Osteoblast (primary cell): Measurements from ENCODE around the gene VSIG10. TPM values are rescaled to one million over a fixed set of nuclear protein-coding genes. Genes with fewer than 3 reads are reported as not detected.

Experiments used
- DNase-seq: peaks from one replicate; pipeline ENCODE4 v3.0.0; 2011; ENCODE audit warnings: low spot score, mixed read lengths; ENCODE audit not compliant: insufficient read length; ENCODE audit errors: missing footprints
- H2AFZ ChIP-seq: 2 replicates; pipeline ENCODE4 v1.6.0; 2011; ENCODE audit warnings: mild to moderate bottlenecking, low read length
- H3K27ac ChIP-seq: 2 replicates; pipeline ENCODE4 v1.5.1; 2011; ENCODE audit warnings: mild to moderate bottlenecking, low read depth, low read length, moderate library complexity
- H3K27me3 ChIP-seq: 2 replicates; pipeline ENCODE4 v1.6.0; 2012; ENCODE audit warnings: mild to moderate bottlenecking, control low read depth, inconsistent platforms, low read length, moderate library complexity; ENCODE audit not compliant: insufficient read depth
- H3K36me3 ChIP-seq: 2 replicates; pipeline ENCODE4 v1.5.1; 2011; ENCODE audit warnings: mild to moderate bottlenecking, low read length, control low read depth, moderate library complexity; ENCODE audit not compliant: insufficient read depth
- H3K4me1 ChIP-seq: 2 replicates; pipeline ENCODE4 v1.5.1; 2011; ENCODE audit warnings: mild to moderate bottlenecking, low read length, control low read depth, moderate library complexity; ENCODE audit not compliant: insufficient read depth
- H3K4me2 ChIP-seq: 2 replicates; pipeline ENCODE4 v1.6.0; 2011; ENCODE audit warnings: mild to moderate bottlenecking, low read length; ENCODE audit not compliant: insufficient read depth
- H3K4me3 ChIP-seq: fragments of 200-600 bp; sonication (generic); 3 replicates; pipeline ENCODE4 v1.5.1; 2012; ENCODE audit warnings: mild to moderate bottlenecking, low read length, inconsistent platforms; ENCODE audit not compliant: insufficient read depth
- H3K79me2 ChIP-seq: 2 replicates; pipeline ENCODE4 v1.6.0; 2012; ENCODE audit warnings: mild to moderate bottlenecking, low read length, control low read depth, inconsistent platforms; ENCODE audit not compliant: insufficient read depth
- H3K9me3 ChIP-seq: 2 replicates; pipeline ENCODE4 v1.5.1; 2011; ENCODE audit warnings: low read depth, low read length, control low read depth
- H4K20me1 ChIP-seq: 2 replicates; pipeline ENCODE4 v1.6.0; 2012; ENCODE audit warnings: mild to moderate bottlenecking, low read length, control low read depth; ENCODE audit not compliant: insufficient read depth
- CTCF ChIP-seq: IDR thresholded peaks from 2 replicates; pipeline ENCODE4 v1.5.1; 2011; ENCODE audit warnings: mild to moderate bottlenecking, low read depth, low read length, moderate library complexity; ENCODE audit errors: extremely low read depth
- total RNA-seq: library from RNA; depleted of rRNA; stranded (reverse); fragments of >200 nt; gene quantifications from 2 replicates; pipeline ENCODE4 v1.2.3, GENCODE V29; 2012

The VSIG10 gene
- total RNA-seq, 1 donor, result 30.4 TPM

DNA sequence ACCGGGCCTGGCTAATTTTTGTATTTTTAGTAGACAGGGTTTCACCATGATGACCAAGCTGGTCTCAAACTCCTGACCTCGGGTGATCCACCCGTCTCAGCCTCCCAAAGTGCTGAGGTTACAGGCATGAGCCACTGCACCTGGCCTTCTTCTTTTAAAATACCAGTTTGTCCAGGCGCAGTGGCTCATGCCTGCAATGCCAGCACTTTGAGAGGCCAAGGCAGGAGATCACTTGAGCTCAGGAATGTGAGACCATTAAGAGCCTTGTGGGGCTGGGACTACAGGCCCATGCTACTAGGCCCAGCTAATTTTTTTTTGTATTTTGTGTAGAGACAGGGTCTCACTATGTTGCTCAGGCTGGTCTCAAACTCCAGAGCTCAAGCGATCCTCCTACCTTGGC lies 24.1 kb upstream of the VSIG10 start:
- H3K4me2 ChIP-seq, result no peak overlapping the region
- DNase-seq, result no peak
- H3K27me3 ChIP-seq, result no peaks in the 10 kb centered on the region
- no peaks in the 10 kb centered on the region for H3K36me3 ChIP-seq
- H4K20me1 ChIP-seq, result no peaks in the 10 kb centered on the region
- TF ChIP-seq CTCF, result no peak
- no peaks in the 10 kb centered on the region for H3K79me2 ChIP-seq
- no peaks in the 10 kb centered on the region for H3K9me3 ChIP-seq
- H2AFZ ChIP-seq, result no peak overlapping the region
- no peak overlapping the region for H3K27ac ChIP-seq
- H3K4me1 ChIP-seq, result no peaks in the 10 kb centered on the region
- H3K4me3 ChIP-seq, result no peak overlapping the region

DNA sequence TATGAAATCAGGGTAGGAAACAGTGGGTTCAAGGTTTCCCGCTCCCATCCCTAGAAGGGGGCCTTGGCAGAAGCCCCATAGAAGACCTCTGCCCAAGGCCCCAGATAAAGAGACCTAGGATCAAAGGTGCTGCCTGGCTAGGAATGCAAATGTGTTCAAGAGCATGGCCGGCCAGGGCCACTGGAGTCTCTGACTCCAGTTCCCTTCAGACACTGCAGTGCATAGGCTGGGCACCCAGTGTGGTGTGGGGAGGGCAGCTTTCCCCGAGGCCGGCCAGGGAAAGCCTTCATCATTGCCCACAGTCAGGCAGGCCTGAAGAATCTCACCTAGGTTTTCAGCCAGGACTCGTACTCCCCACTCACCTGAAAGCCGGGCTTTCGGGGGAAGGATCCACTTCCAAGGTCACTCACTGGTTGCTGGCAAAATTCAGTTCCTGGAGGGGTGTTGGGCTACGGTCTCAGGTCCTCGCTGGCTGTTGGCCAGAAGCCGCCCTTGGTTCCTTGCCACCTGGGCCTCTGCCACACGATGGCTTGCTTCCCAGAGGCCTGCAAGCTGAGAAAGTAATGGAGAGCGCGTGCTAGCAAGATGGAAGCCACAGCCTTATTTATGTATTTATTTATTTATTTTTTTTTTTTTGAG lies 22.4 kb upstream of the VSIG10 start:
- no peaks in the 10 kb centered on the region for H3K79me2 ChIP-seq
- H3K4me1 ChIP-seq, result no peaks in the 10 kb centered on the region
- no peak overlapping the region for H2AFZ ChIP-seq
- no peak overlapping the region for H3K4me2 ChIP-seq
- H4K20me1 ChIP-seq, result no peaks in the 10 kb centered on the region
- no peaks in the 10 kb centered on the region for H3K36me3 ChIP-seq
- no peak for DNase-seq
- no peaks in the 10 kb centered on the region for H3K9me3 ChIP-seq
- H3K4me3 ChIP-seq, result no peak overlapping the region
- TF ChIP-seq CTCF, result no peak
- no peaks in the 10 kb centered on the region for H3K27me3 ChIP-seq
- H3K27ac ChIP-seq, result no peak overlapping the region

- Histone ChIP-seq H3K27ac (no peak overlapping the region), H3K4me2 (no peak overlapping the region), H3K79me2 (no peaks in the 10 kb centered on the region), H3K4me1 (no peaks in the 10 kb centered on the region), H3K27me3 (no peaks in the 10 kb centered on the region), H3K9me3 (no peaks in the 10 kb centered on the region), H2AFZ (no peak overlapping the region), H3K36me3 (no peaks in the 10 kb centered on the region), H3K4me3 (no peak overlapping the region), H4K20me1 (no peaks in the 10 kb centered on the region)
- TF ChIP-seq CTCF, result no peak
- no peak for DNase-seq
Observed at GRCh38 chr12:118125743-118126118, 21.9 kb upstream of the VSIG10 start.

GRCh38 chr12:118124333-118124874 lies 20.6 kb upstream of the VSIG10 start:
- Histone ChIP-seq H3K27ac (no peak overlapping the region), H2AFZ (no peak overlapping the region), H3K4me2 (no peak overlapping the region), H4K20me1 (no peaks in the 10 kb centered on the region), H3K27me3 (no peaks in the 10 kb centered on the region), H3K9me3 (no peaks in the 10 kb centered on the region), H3K4me3 (no peak overlapping the region), H3K79me2 (no peaks in the 10 kb centered on the region), H3K4me1 (no peaks in the 10 kb centered on the region), H3K36me3 (no peaks in the 10 kb centered on the region)
- DNase-seq, result no peak
- TF ChIP-seq CTCF, result no peak
